K562 treated with DMSO at 1 percent for 12 hours (cell line): ENCODE results near the gene USP17L29. TPM values are rescaled to one million over a fixed set of nuclear protein-coding genes. Genes with fewer than 3 reads are reported as not detected.

Experiments used
- total RNA-seq: library from RNA; unstranded; fragments of 300-600 nt; gene quantifications from 2 replicates; pipeline ENCODE4 v1.2.3, GENCODE V29; 2022; ENCODE audit not compliant: insufficient read depth

Gene USP17L29
- total RNA-seq = not detected in 2 replicates

GRCh38 chr4:9353338-9353737 is at the start of gene USP17L29:
Gene USP17L29 (plus strand): TSS chr4:9353638. CDS start chr4:9353638, 0 bp downstream.

GRCh38 chr4:9324865-9325264 is 28.6 kb upstream of the USP17L29 start, which contains the start of gene USP17L24:
Gene USP17L24 (plus strand): TSS chr4:9325165. CDS start chr4:9325165, 0 bp downstream.

GRCh38 chr4:9329611-9330010 is 23.8 kb upstream of the USP17L29 start, which contains the start of gene USP17L25:
Gene USP17L25 (plus strand): TSS chr4:9329911. CDS start chr4:9329911, 0 bp downstream.

GRCh38 chr4:9334358-9334757 is 19.1 kb upstream of the USP17L29 start, which contains the start of gene USP17L26:
Gene USP17L26 (plus strand): TSS chr4:9334658. CDS start chr4:9334658, 0 bp downstream.

GRCh38 chr4:9339103-9339502 is 14.3 kb upstream of the USP17L29 start, which contains the start of gene USP17L5:
Gene USP17L5 (plus strand): TSS chr4:9339403. CDS start chr4:9339403, 0 bp downstream.

GRCh38 chr4:9343848-9344247 is 9.6 kb upstream of the USP17L29 start, which contains the start of gene USP17L27:
Gene USP17L27 (plus strand): TSS chr4:9344148. CDS start chr4:9344148, 0 bp downstream.

GRCh38 chr4:9348593-9348992 is 4.8 kb upstream of the USP17L29 start, which contains the start of gene USP17L28:
Gene USP17L28 (plus strand): TSS chr4:9348893. CDS start chr4:9348893, 0 bp downstream.

GRCh38 chr4:9362829-9363228 is 9.4 kb downstream of the USP17L29 start, which contains the start of gene USP17L30:
Gene USP17L30 (plus strand): TSS chr4:9363129. CDS start chr4:9363129, 0 bp downstream.

Other genes starting within 250 kb of the USP17L29 start
- not detected in 2 replicates for gene FAM90A26, start 183.2 kb upstream of the USP17L29 start, total RNA-seq
- gene USP17L10, start 143.0 kb upstream of the USP17L29 start, total RNA-seq = not detected in 2 replicates
- gene USP17L11, start 138.2 kb upstream of the USP17L29 start, total RNA-seq = not detected in 2 replicates
- not detected in 2 replicates for gene USP17L12, start 133.5 kb upstream of the USP17L29 start, total RNA-seq
- not detected in 2 replicates for gene USP17L13, start 128.7 kb upstream of the USP17L29 start, total RNA-seq
- not detected in 2 replicates for gene USP17L15, start 119.3 kb upstream of the USP17L29 start, total RNA-seq
- gene USP17L17, start 109.8 kb upstream of the USP17L29 start, total RNA-seq = not detected in 2 replicates
- not detected in 2 replicates for gene USP17L18, start 105.0 kb upstream of the USP17L29 start, total RNA-seq
- gene USP17L19, start 100.3 kb upstream of the USP17L29 start, total RNA-seq = not detected in 2 replicates
- gene USP17L20, start 95.5 kb upstream of the USP17L29 start, total RNA-seq = not detected in 2 replicates
- not detected in 2 replicates for gene USP17L21, start 90.8 kb upstream of the USP17L29 start, total RNA-seq
- gene USP17L22, start 86.0 kb upstream of the USP17L29 start, total RNA-seq = not detected in 2 replicates
- gene USP17L24, start 28.5 kb upstream of the USP17L29 start, total RNA-seq = not detected in 2 replicates
- not detected in 2 replicates for gene USP17L25, start 23.7 kb upstream of the USP17L29 start, total RNA-seq
- not detected in 2 replicates for gene USP17L26, start 19.0 kb upstream of the USP17L29 start, total RNA-seq
- gene USP17L5, start 14.2 kb upstream of the USP17L29 start, total RNA-seq = not detected in 2 replicates
- not detected in 2 replicates for gene USP17L27, start 9.5 kb upstream of the USP17L29 start, total RNA-seq
- gene USP17L28, start 4.7 kb upstream of the USP17L29 start, total RNA-seq = not detected in 2 replicates
- not detected in 2 replicates for gene USP17L30, start 9.5 kb downstream of the USP17L29 start, total RNA-seq
- gene DEFB131A, start 90.8 kb downstream of the USP17L29 start, total RNA-seq = not detected in 2 replicates